ENCODE measurements around the gene C9orf72.

DNA sequence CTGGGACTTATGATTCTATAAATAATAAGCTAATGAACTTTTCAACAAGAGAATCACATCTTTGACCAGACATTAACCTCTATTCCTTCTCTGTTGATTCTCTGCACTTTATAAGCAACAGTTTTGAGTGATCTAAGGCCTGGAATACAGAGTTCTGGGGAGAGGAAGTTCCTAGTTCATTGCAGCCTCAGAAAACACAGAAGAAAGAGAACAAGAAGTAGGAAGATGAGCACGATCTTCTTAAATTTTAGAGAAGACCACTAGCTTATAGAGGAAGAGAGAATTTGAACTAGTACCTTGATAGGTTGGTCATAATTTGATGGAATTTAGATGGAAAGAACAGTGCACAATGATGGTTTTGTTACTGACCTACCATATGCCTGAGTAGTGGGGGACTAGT, 8.5 kb upstream of the C9orf72 start:
- TF ChIP-seq POLR2A (IDR thresholded peaks at IDR 0.05; ENCODE audit: control extremely low read depth in 1 of 2, low read depth in 2 of 2, low read length in 2 of 2) (no peak), TAF1 (IDR thresholded peaks at IDR 0.05; ENCODE audit: low read depth, low read length) (no peak), RAD21 (IDR thresholded peaks at IDR 0.05 in 1 of 2, conservative IDR thresholded peaks at IDR 0.05 in 1 of 2; ENCODE audit: low read depth in 2 of 2, low read length in 2 of 2) (no peak), POLR2AphosphoS5 (IDR thresholded peaks at IDR 0.05; ENCODE audit: low read depth, low read length) (no peak)
- TF ChIP-seq, protein P1, sequence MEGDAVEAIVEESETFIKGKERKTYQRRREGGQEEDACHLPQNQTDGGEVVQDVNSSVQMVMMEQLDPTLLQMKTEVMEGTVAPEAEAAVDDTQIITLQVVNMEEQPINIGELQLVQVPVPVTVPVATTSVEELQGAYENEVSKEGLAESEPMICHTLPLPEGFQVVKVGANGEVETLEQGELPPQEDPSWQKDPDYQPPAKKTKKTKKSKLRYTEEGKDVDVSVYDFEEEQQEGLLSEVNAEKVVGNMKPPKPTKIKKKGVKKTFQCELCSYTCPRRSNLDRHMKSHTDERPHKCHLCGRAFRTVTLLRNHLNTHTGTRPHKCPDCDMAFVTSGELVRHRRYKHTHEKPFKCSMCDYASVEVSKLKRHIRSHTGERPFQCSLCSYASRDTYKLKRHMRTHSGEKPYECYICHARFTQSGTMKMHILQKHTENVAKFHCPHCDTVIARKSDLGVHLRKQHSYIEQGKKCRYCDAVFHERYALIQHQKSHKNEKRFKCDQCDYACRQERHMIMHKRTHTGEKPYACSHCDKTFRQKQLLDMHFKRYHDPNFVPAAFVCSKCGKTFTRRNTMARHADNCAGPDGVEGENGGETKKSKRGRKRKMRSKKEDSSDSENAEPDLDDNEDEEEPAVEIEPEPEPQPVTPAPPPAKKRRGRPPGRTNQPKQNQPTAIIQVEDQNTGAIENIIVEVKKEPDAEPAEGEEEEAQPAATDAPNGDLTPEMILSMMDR (IDR thresholded peaks at IDR 0.05; ENCODE audit: control extremely low read depth in 1 of 3, insufficient read depth in 1 of 3, low read depth in 1 of 3, low read length in 3 of 3): no peak
